OCI-LY7 (cell line): ENCODE results near the gene MTHFD1L.

Experiments
- EZH2phosphoT487 ChIP-seq: fragments of 200-600 bp; sonication (generic); IDR thresholded peaks from 2 replicates; pipeline ENCODE4 v1.6.1; 2018; ENCODE audit warnings: low read depth, borderline replicate concordance, mild to moderate bottlenecking, mixed run types, antibody characterized with exemption, low read length, moderate library complexity, mixed read lengths
- TF ChIP-seq, protein P1 (sequence below): fragments of 200-600 bp; sonication (generic); conservative IDR thresholded peaks from 2 replicates; pipeline ENCODE4 v1.5.1; 2014; ENCODE audit warnings: mild to moderate bottlenecking, antibody characterized with exemption, low read length, moderate library complexity, mixed read lengths

DNA sequence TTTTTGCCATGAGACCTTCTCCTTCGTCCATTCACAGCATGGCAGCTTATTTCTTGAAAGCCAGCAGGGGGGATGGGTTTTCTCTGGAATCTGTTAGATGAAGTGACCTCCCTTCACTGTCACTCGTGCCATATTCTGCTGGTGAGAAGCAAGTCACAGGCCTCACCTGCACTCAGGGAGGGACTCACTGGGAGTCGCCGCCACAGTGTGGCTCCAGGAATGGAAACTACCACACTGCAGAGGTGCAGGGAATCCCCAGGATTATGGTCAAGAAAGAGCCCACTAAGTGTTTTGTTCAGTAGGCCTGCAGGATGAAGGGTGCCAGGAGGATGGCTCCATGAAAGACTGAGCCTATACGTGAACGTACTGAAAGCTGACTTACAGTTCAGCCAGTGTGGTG is 213.2 kb downstream of the MTHFD1L start:
- TF ChIP-seq, protein P1, sequence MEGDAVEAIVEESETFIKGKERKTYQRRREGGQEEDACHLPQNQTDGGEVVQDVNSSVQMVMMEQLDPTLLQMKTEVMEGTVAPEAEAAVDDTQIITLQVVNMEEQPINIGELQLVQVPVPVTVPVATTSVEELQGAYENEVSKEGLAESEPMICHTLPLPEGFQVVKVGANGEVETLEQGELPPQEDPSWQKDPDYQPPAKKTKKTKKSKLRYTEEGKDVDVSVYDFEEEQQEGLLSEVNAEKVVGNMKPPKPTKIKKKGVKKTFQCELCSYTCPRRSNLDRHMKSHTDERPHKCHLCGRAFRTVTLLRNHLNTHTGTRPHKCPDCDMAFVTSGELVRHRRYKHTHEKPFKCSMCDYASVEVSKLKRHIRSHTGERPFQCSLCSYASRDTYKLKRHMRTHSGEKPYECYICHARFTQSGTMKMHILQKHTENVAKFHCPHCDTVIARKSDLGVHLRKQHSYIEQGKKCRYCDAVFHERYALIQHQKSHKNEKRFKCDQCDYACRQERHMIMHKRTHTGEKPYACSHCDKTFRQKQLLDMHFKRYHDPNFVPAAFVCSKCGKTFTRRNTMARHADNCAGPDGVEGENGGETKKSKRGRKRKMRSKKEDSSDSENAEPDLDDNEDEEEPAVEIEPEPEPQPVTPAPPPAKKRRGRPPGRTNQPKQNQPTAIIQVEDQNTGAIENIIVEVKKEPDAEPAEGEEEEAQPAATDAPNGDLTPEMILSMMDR: no peak
- no peak for TF ChIP-seq EZH2phosphoT487
